Measurements from ENCODE around the gene SGTB.
"Not testable (repeated sequence)": the region's sequence is repeated elsewhere in the genome, so short reads cannot be mapped to it uniquely, and the experiment has no call there.

The SGTB gene

GRCh38 chr5:65734196-65734775, 12.4 kb upstream of the SGTB start:
- not testable (repeated sequence) for DNase-seq

GRCh38 chr5:65732046-65732445, 10.1 kb upstream of the SGTB start:
- DNase-seq = not testable (repeated sequence)

GRCh38 chr5:65730910-65731309, 9.0 kb upstream of the SGTB start:
- DNase-seq = no peak

- DNase-seq = no peak
Measured at GRCh38 chr5:65728218-65728617, 6.3 kb upstream of the SGTB start.

GRCh38 chr5:65727491-65728156, 5.7 kb upstream of the SGTB start:
- DNase-seq = no peak

- peak; percentile 81 for DNase-seq
Measured at GRCh38 chr5:65722575-65723403, 880 bp upstream of the SGTB start.

GRCh38 chr5:65721050-65721719, 724 bp downstream of the SGTB start:
- DNase-seq = peak; percentile 88

GRCh38 chr5:65718576-65719310, 3.2 kb downstream of the SGTB start:
- DNase-seq = no peak

- DNase-seq = no peak
Measured at GRCh38 chr5:65708145-65708544, 13.8 kb downstream of the SGTB start.

GRCh38 chr5:65707663-65708062, 14.2 kb downstream of the SGTB start:
- no peak for DNase-seq

- no peak for DNase-seq
Measured at GRCh38 chr5:65704621-65705239, 17.2 kb downstream of the SGTB start.

GRCh38 chr5:65702036-65702435, 19.9 kb downstream of the SGTB start:
- DNase-seq = no peak

GRCh38 chr5:65699338-65699737, 22.6 kb downstream of the SGTB start:
- no peak for DNase-seq

- DNase-seq = no peak
Measured at GRCh38 chr5:65696892-65697291, 25.0 kb downstream of the SGTB start.

GRCh38 chr5:65695896-65696295, 26.0 kb downstream of the SGTB start:
- peak; percentile 44 for DNase-seq

- peak; percentile 31 for DNase-seq
Measured at GRCh38 chr5:65695162-65695755, 26.6 kb downstream of the SGTB start.

- DNase-seq = no peak
Measured at GRCh38 chr5:65693121-65693520, 28.8 kb downstream of the SGTB start.

GRCh38 chr5:65682148-65682547, 39.8 kb downstream of the SGTB start:
- DNase-seq = no peak

GRCh38 chr5:65676056-65676455, 45.9 kb downstream of the SGTB start:
- not testable (repeated sequence) for DNase-seq

GRCh38 chr5:65674749-65675148, 47.2 kb downstream of the SGTB start:
- DNase-seq = no peak

GRCh38 chr5:65672796-65673195, 49.1 kb downstream of the SGTB start:
- DNase-seq = no peak

GRCh38 chr5:65668696-65669095, 53.2 kb downstream of the SGTB start:
- no peak for DNase-seq

Measured in eye (tissue), 1 donor.